ENCODE results near the gene SERPIND1.

GRCh38 chr22:20750461-20751184 lies 23.3 kb upstream of the SERPIND1 start:
- no peak for TF ChIP-seq CTCF (IDR thresholded peaks at IDR 0.05; ENCODE audit: low read length)
- TF ChIP-seq EZH2 (optimal IDR thresholded peaks at IDR 0.05; ENCODE audit: low read depth, low read length): no peak
